ENCODE measurements around the gene UNC5C.

Gene UNC5C

DNA sequence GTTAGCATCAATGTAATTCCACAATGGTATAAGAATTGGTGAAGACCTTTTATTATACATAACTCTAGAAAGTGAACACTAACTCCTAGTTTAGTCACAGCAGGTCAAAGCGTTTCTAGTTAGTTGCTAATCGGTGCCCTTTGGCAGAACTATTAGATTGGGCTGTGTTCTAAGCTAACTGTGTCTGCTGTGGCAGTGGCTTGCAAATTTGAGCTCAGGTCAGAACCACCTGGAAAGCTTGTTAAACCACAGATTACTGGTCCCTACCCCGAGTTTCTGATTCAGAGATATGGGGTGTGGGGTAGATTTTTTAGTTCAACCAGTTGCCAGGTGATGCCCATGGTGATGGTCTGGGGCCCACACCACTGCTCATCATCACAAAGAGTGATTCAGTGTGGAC, 332.1 kb downstream of the UNC5C start:
- TF ChIP-seq, protein P1, sequence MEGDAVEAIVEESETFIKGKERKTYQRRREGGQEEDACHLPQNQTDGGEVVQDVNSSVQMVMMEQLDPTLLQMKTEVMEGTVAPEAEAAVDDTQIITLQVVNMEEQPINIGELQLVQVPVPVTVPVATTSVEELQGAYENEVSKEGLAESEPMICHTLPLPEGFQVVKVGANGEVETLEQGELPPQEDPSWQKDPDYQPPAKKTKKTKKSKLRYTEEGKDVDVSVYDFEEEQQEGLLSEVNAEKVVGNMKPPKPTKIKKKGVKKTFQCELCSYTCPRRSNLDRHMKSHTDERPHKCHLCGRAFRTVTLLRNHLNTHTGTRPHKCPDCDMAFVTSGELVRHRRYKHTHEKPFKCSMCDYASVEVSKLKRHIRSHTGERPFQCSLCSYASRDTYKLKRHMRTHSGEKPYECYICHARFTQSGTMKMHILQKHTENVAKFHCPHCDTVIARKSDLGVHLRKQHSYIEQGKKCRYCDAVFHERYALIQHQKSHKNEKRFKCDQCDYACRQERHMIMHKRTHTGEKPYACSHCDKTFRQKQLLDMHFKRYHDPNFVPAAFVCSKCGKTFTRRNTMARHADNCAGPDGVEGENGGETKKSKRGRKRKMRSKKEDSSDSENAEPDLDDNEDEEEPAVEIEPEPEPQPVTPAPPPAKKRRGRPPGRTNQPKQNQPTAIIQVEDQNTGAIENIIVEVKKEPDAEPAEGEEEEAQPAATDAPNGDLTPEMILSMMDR (IDR thresholded peaks at IDR 0.05; ENCODE audit: low read depth, low read length, missing control alignments): no peak
- DNase-seq (ENCODE audit: extremely low read depth, low read depth): no peak

GRCh38 chr4:95215991-95216605, 332.7 kb downstream of the UNC5C start:
- no peak for DNase-seq (ENCODE audit: extremely low read depth, low read depth)
- H3K4me3 ChIP-seq (replicated peaks; ENCODE audit: low read depth, low read length): no peak overlapping the region
- TF ChIP-seq, protein P1 (IDR thresholded peaks at IDR 0.05; ENCODE audit: low read depth, low read length, missing control alignments): no peak

More for the DNA sequence above, 332.1 kb downstream of the UNC5C start:
- H3K4me3 ChIP-seq (replicated peaks; ENCODE audit: low read depth, low read length): no peak overlapping the region

DNA sequence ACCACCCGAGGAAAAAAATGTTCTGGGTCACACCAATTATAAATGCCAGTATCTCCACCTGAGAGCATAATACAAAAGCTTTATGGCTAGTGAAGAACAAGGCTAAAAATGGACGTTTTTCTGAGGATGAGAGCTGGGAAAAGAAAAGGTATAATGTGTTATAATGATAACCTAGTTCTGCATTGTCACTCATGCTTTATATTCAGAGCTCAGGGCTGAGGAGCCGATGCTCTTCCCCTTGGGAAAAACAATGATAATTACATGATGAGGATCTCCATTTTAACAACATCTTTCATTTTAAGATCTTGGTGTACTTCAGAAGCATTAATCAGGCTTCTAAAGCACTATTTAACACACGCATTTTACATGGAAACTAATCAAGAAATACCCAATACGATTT, 333.7 kb downstream of the UNC5C start:
- TF ChIP-seq, protein P1 (IDR thresholded peaks at IDR 0.05; ENCODE audit: low read depth, low read length, missing control alignments): no peak
- no peak overlapping the region for H3K4me3 ChIP-seq (replicated peaks; ENCODE audit: low read depth, low read length)
- no peak for DNase-seq (ENCODE audit: extremely low read depth, low read depth)

GRCh38 chr4:95214408-95214807, 334.4 kb downstream of the UNC5C start:
- TF ChIP-seq, protein P1 (IDR thresholded peaks at IDR 0.05; ENCODE audit: low read depth, low read length, missing control alignments): no peak
- DNase-seq (ENCODE audit: extremely low read depth, low read depth): no peak
- H3K4me3 ChIP-seq (replicated peaks; ENCODE audit: low read depth, low read length): no peak overlapping the region

- H3K4me3 ChIP-seq (replicated peaks; ENCODE audit: low read depth, low read length): no peak overlapping the region
- TF ChIP-seq, protein P1 (IDR thresholded peaks at IDR 0.05; ENCODE audit: low read depth, low read length, missing control alignments): no peak
- DNase-seq (ENCODE audit: extremely low read depth, low read depth): no peak
Measured at GRCh38 chr4:95213366-95213765, 335.4 kb downstream of the UNC5C start.

- TF ChIP-seq, protein P1 (IDR thresholded peaks at IDR 0.05; ENCODE audit: low read depth, low read length, missing control alignments): no peak
- DNase-seq (ENCODE audit: extremely low read depth, low read depth): no peak
- H3K4me3 ChIP-seq (replicated peaks; ENCODE audit: low read depth, low read length): no peak overlapping the region
Measured at GRCh38 chr4:95212692-95213091, 336.1 kb downstream of the UNC5C start.

GRCh38 chr4:95209927-95210326, 338.8 kb downstream of the UNC5C start:
- no peak overlapping the region for H3K4me3 ChIP-seq (replicated peaks; ENCODE audit: low read depth, low read length)
- no peak for DNase-seq (ENCODE audit: extremely low read depth, low read depth)
- TF ChIP-seq, protein P1 (IDR thresholded peaks at IDR 0.05; ENCODE audit: low read depth, low read length, missing control alignments): no peak
